Panc1 (cell line): ENCODE measurements around the gene MMP23B. TPM values are rescaled to one million over a fixed set of nuclear protein-coding genes. Genes with fewer than 3 reads are reported as not detected.

Experiments used
- ATAC-seq: fragments of 200-7000 bp; cut with Tn5 transposase; 2 replicates; pipeline ENCODE4 v1.9.1; 2020; ENCODE audit warnings: mild to moderate bottlenecking, moderate library complexity
- BruUV-seq: library from RNA; stranded (reverse); fragments of 400-500 nt; replicated peaks from 2 replicates; lab custom pipeline; 2021; lab: Mats Ljungman, UMichigan
- CTCF ChIA-PET: fragments of 300-600 bp; sonication (Branson Sonifier 250); formaldehyde crosslinking; loops from one replicate; lab custom pipeline; 2022; ENCODE audit warnings: antibody characterized with exemption; lab: Charles Lee
- POLR2A ChIA-PET: fragments of 300-600 bp; sonication (Branson Sonifier 250); formaldehyde crosslinking; loops from one replicate; lab custom pipeline; 2022; ENCODE audit warnings: antibody characterized with exemption; lab: Charles Lee
- DNase-seq: peaks from one replicate; pipeline ENCODE4 v3.0.0-alpha.2; 2010; ENCODE audit warnings: low read depth, low spot score
- H3K27ac ChIP-seq: 2 replicates; pipeline ENCODE4 v1.5.1; 2011; ENCODE audit warnings: mild to moderate bottlenecking, low read length, inconsistent platforms
- H3K27me3 ChIP-seq: fragments of 200-500 bp; sonication (Bioruptor generic); 2 replicates; pipeline ENCODE4 v1.6.0; 2014; ENCODE audit warnings: low read length, inconsistent platforms; ENCODE audit not compliant: control insufficient read depth, insufficient read depth
- H3K36me3 ChIP-seq: fragments of 200-500 bp; sonication (Bioruptor generic); 2 replicates; pipeline ENCODE4 v1.5.1; 2014; ENCODE audit warnings: inconsistent platforms, mild to moderate bottlenecking, low read length, moderate library complexity; ENCODE audit not compliant: control insufficient read depth, insufficient read depth
- H3K4me1 ChIP-seq: 2 replicates; pipeline ENCODE4 v1.5.1; 2011; ENCODE audit warnings: inconsistent platforms, mild to moderate bottlenecking, low read length, moderate library complexity; ENCODE audit not compliant: control insufficient read depth, insufficient read depth
- H3K4me3 ChIP-seq, 2 experiments: 2 replicates each; pipeline ENCODE4 v1.5.1; 2011 to 2012; ENCODE audit warnings: low read depth in 2 of 2, low read length in 2 of 2, mild to moderate bottlenecking in 2 of 2, inconsistent platforms in 1 of 2, moderate library complexity in 1 of 2
- H3K9me3 ChIP-seq: fragments of 200-500 bp; sonication (Bioruptor generic); 2 replicates; pipeline ENCODE4 v1.5.1; 2014; ENCODE audit warnings: low read depth, mild to moderate bottlenecking, inconsistent platforms, low read length, moderate library complexity; ENCODE audit not compliant: control insufficient read depth, insufficient read depth
- POLR2AphosphoS5 ChIP-seq: IDR thresholded peaks from 2 replicates; pipeline ENCODE4 v1.6.1; 2012; ENCODE audit warnings: mild to moderate bottlenecking, low read depth, low read length, moderate library complexity
- REST ChIP-seq, 2 experiments: IDR thresholded peaks; 2 replicates each; pipeline ENCODE4 v1.6.1; 2011 to 2012; ENCODE audit warnings: low read depth in 2 of 2, control low read depth in 1 of 2, low read length in 1 of 2, mild to moderate bottlenecking in 1 of 2, moderate library complexity in 1 of 2; ENCODE audit not compliant: insufficient read depth in 1 of 2
- SIN3A ChIP-seq: IDR thresholded peaks from 2 replicates; pipeline ENCODE4 v1.6.1; 2012; ENCODE audit warnings: low read depth, mild to moderate bottlenecking, low read length, moderate library complexity, borderline replicate concordance; ENCODE audit not compliant: insufficient read depth
- TCF7L2 ChIP-seq: IDR thresholded peaks from 2 replicates; pipeline ENCODE4 v1.6.1; 2011; ENCODE audit warnings: mild to moderate bottlenecking, low read depth, low read length, inconsistent platforms
- in situ Hi-C: cut with HindIII; loops from 2 replicates; pipeline ENCODE4 v1.10.0; 2016; ENCODE audit warnings: low sequenced_read_pairs, low pct_unique_long_range_greater_than_20kb
- intact Hi-C: fragments of 100-400 bp; cut with micrococcal nuclease; formaldehyde crosslinking; loops from one replicate; pipeline ENCODE4 v1.10.0; 2022; ENCODE audit not compliant: unreplicated experiment
- total RNA-seq: library from RNA; stranded (reverse); gene quantifications from one replicate; pipeline ENCODE4 v1.2.1, GENCODE V29; 2021; ENCODE audit not compliant: unreplicated experiment
- TF ChIP-seq, protein P1 (sequence below): fragments of 450-650 bp; IDR thresholded peaks from 2 replicates; pipeline ENCODE4 v1.5.1; 2017; ENCODE audit warnings: mild to moderate bottlenecking

MMP23B gene
- total RNA-seq, 1 experiment from 2014 or later: 5.0 TPM

DNA sequence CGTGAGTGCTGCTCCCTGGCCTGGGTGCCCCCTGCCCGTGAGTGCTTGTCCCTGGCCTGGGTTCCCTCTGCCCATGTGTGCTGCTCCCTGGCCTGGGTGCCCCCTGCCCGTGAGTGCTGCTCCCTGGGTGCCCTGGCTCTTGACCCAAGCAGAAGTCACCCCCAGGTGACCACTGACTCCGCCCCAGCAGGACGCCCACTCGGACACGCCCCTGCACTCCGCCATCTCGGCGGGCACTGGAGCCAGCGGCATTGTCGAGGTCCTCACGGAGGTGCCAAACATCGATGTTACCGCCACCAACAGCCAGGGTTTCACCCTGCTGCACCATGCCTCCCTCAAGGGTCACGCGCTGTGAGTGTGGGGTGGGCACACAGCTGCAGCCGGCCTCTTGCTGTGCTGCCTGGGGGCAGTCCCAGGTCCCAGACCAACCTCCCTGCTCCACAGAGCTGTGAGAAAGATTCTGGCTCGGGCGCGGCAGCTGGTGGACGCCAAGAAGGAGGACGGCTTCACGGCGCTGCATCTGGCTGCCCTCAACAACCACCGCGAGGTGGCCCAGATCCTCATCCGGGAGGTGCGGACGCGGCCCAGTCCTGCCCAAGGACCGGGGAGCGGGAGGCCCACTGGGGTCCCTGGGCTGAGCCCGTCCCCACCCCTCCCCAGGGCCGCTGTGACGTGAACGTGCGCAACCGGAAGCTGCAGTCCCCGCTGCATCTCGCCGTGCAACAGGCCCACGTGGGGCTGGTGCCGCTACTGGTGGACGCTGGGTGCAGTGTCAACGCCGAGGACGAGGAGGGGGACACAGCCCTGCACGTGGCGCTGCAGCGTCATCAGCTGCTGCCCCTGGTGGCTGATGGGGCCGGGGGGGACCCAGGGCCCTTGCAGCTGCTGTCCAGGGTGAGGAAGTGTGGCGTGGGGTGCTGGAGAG lies 3.9 kb upstream of the MMP23B start:
- no peaks in the 10 kb centered on the region for H3K9me3 ChIP-seq
- no peaks in the 10 kb centered on the region for H3K36me3 ChIP-seq
- ATAC-seq (no peak), DNase-seq (no peak)
- POLR2A ChIA-PET: no interaction called here
- no peaks in the 10 kb centered on the region for H3K4me1 ChIP-seq
- in situ Hi-C loops (no loop called here), intact Hi-C loops (no loop called here)
- CTCF ChIA-PET: no interaction called here
- H3K4me3 ChIP-seq: no peak overlapping the region
- TF ChIP-seq, protein P1, sequence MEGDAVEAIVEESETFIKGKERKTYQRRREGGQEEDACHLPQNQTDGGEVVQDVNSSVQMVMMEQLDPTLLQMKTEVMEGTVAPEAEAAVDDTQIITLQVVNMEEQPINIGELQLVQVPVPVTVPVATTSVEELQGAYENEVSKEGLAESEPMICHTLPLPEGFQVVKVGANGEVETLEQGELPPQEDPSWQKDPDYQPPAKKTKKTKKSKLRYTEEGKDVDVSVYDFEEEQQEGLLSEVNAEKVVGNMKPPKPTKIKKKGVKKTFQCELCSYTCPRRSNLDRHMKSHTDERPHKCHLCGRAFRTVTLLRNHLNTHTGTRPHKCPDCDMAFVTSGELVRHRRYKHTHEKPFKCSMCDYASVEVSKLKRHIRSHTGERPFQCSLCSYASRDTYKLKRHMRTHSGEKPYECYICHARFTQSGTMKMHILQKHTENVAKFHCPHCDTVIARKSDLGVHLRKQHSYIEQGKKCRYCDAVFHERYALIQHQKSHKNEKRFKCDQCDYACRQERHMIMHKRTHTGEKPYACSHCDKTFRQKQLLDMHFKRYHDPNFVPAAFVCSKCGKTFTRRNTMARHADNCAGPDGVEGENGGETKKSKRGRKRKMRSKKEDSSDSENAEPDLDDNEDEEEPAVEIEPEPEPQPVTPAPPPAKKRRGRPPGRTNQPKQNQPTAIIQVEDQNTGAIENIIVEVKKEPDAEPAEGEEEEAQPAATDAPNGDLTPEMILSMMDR: no peak
- TF ChIP-seq SIN3A (no peak), REST (IDR thresholded peaks at IDR 0.05; ENCODE audit: insufficient read depth in 1 of 2, low read depth in 2 of 2, low read length in 1 of 2) (no peak), POLR2AphosphoS5 (no peak), TCF7L2 (no peak)
- BruUV-seq: TSS peak; percentile 45
- H3K27me3 ChIP-seq: no peaks in the 10 kb centered on the region
- H3K27ac ChIP-seq: no peak overlapping the region

GRCh38 chr1:1628754-1629429 lies 3.1 kb upstream of the MMP23B start:
- Histone ChIP-seq H3K9me3 (no peaks in the 10 kb centered on the region), H3K27ac (no peak overlapping the region), H3K4me1 (no peaks in the 10 kb centered on the region), H3K36me3 (no peaks in the 10 kb centered on the region), H3K27me3 (no peaks in the 10 kb centered on the region), H3K4me3 (no peak overlapping the region)
- BruUV-seq: no TSS peak
- intact Hi-C loops (no loop called here), in situ Hi-C loops (no loop called here)
- ChIA-PET POLR2A (no interaction called here), CTCF (no interaction called here)
- no peak; the same call in 1 of the 2 replicates for ATAC-seq
- TF ChIP-seq POLR2AphosphoS5: no peak
- TF ChIP-seq TCF7L2: no peak
- TF ChIP-seq, protein P1: no peak
- TF ChIP-seq SIN3A: no peak
- TF ChIP-seq REST (IDR thresholded peaks at IDR 0.05; ENCODE audit: insufficient read depth in 1 of 2, low read depth in 2 of 2, low read length in 1 of 2): no peak
- DNase-seq: no peak
